OCI-LY3 (cell line): ENCODE data around the gene SVEP1.

ENCODE experiments used
- H2AFZ ChIP-seq: fragments of 200-600, 300-600 bp; shearing (Covaris generic); 2 replicates; pipeline ENCODE4 v1.6.0; 2014; ENCODE audit warnings: antibody characterized with exemption, low read depth, low read length
- H3K27ac ChIP-seq: fragments of 200-600, 300-600 bp; sonication (generic); 2 replicates; pipeline ENCODE4 v1.5.1; 2014; ENCODE audit warnings: mild to moderate bottlenecking, low read length, moderate library complexity, mixed read lengths
- H3K27me3 ChIP-seq: fragments of 200-600, 300-600 bp; sonication (generic); 2 replicates; pipeline ENCODE4 v1.6.1; 2014; ENCODE audit warnings: low read depth, low read length, mixed read lengths
- H3K36me3 ChIP-seq: fragments of 200-600, 300-600 bp; sonication (generic); replicated peaks from 2 replicates; pipeline ENCODE3; 2014; ENCODE audit warnings: low read depth, low read length, mixed read lengths
- H3K4me1 ChIP-seq: fragments of 300-600, 200-600 bp; sonication (generic); 2 replicates; pipeline ENCODE4 v1.6.1; 2014; ENCODE audit warnings: low read length, mixed read lengths
- H3K4me2 ChIP-seq: fragments of 200-600, 300-600 bp; sonication (generic); 2 replicates; pipeline ENCODE4 v1.6.1; 2014; ENCODE audit warnings: low read length, mixed read lengths
- H3K4me3 ChIP-seq: fragments of 300-600, 200-600 bp; sonication (generic); 2 replicates; pipeline ENCODE4 v1.5.1; 2014; ENCODE audit warnings: antibody characterized with exemption, mild to moderate bottlenecking, low read length, moderate library complexity
- H3K79me2 ChIP-seq: fragments of 300-600, 200-600 bp; shearing (Covaris generic); 2 replicates; pipeline ENCODE4 v1.6.1; 2014; ENCODE audit warnings: mild to moderate bottlenecking, low read length, mixed read lengths
- H3K9ac ChIP-seq: fragments of 300-600, 200-600 bp; shearing (Covaris generic); 2 replicates; pipeline ENCODE4 v1.6.0; 2014; ENCODE audit warnings: mild to moderate bottlenecking, low read length, moderate library complexity
- H3K9me3 ChIP-seq: fragments of 200-600, 300-600 bp; shearing (Covaris generic); 2 replicates; pipeline ENCODE4 v1.6.1; 2014; ENCODE audit warnings: low read length, mixed read lengths; ENCODE audit not compliant: insufficient read depth
- H4K20me1 ChIP-seq: fragments of 200-600, 300-600 bp; sonication (generic); 2 replicates; pipeline ENCODE4 v1.6.1; 2016; ENCODE audit warnings: low read length, mixed read lengths; ENCODE audit not compliant: insufficient read depth
- EZH2phosphoT487 ChIP-seq: fragments of 200-600 bp; shearing (Covaris generic); IDR thresholded peaks from 2 replicates; pipeline ENCODE4 v1.6.1; 2018; ENCODE audit warnings: antibody characterized with exemption, mixed run types, low read depth
- TF ChIP-seq, protein P1 (sequence below): fragments of 200-600, 300-600 bp; sonication (generic); IDR thresholded peaks from 2 replicates; pipeline ENCODE4 v1.5.1; 2014; ENCODE audit warnings: antibody characterized with exemption, low read length, low read depth

The SVEP1 gene

GRCh38 chr9:110443146-110443865, 136.2 kb downstream of the SVEP1 start:
- TF ChIP-seq EZH2phosphoT487: no peak
- TF ChIP-seq, protein P1, sequence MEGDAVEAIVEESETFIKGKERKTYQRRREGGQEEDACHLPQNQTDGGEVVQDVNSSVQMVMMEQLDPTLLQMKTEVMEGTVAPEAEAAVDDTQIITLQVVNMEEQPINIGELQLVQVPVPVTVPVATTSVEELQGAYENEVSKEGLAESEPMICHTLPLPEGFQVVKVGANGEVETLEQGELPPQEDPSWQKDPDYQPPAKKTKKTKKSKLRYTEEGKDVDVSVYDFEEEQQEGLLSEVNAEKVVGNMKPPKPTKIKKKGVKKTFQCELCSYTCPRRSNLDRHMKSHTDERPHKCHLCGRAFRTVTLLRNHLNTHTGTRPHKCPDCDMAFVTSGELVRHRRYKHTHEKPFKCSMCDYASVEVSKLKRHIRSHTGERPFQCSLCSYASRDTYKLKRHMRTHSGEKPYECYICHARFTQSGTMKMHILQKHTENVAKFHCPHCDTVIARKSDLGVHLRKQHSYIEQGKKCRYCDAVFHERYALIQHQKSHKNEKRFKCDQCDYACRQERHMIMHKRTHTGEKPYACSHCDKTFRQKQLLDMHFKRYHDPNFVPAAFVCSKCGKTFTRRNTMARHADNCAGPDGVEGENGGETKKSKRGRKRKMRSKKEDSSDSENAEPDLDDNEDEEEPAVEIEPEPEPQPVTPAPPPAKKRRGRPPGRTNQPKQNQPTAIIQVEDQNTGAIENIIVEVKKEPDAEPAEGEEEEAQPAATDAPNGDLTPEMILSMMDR: no peak
- H3K27me3 ChIP-seq: no peaks in the 10 kb centered on the region
- H3K36me3 ChIP-seq: no peaks in the 10 kb centered on the region
- no peaks in the 10 kb centered on the region for H3K4me1 ChIP-seq
- H3K9me3 ChIP-seq: peaks cover 3% of the 10 kb centered on the region; the same call in 1 of the 2 replicates
- no peak overlapping the region for H2AFZ ChIP-seq
- no peaks in the 10 kb centered on the region for H3K79me2 ChIP-seq
- H3K4me3 ChIP-seq: no peak overlapping the region
- H3K4me2 ChIP-seq: no peak overlapping the region
- no peak overlapping the region for H3K27ac ChIP-seq
- no peak overlapping the region for H3K9ac ChIP-seq
- no peaks in the 10 kb centered on the region for H4K20me1 ChIP-seq

GRCh38 chr9:110440796-110441195, 138.7 kb downstream of the SVEP1 start:
- no peaks in the 10 kb centered on the region for H3K79me2 ChIP-seq
- no peaks in the 10 kb centered on the region for H3K36me3 ChIP-seq
- TF ChIP-seq EZH2phosphoT487: no peak
- TF ChIP-seq, protein P1: no peak
- H3K4me1 ChIP-seq: no peaks in the 10 kb centered on the region
- no peak overlapping the region for H2AFZ ChIP-seq
- H3K9me3 ChIP-seq: no peaks in the 10 kb centered on the region
- no peak overlapping the region for H3K4me2 ChIP-seq
- no peak overlapping the region for H3K4me3 ChIP-seq
- H3K9ac ChIP-seq: no peak overlapping the region
- no peak overlapping the region for H3K27ac ChIP-seq
- H4K20me1 ChIP-seq: no peaks in the 10 kb centered on the region
- no peaks in the 10 kb centered on the region for H3K27me3 ChIP-seq

DNA sequence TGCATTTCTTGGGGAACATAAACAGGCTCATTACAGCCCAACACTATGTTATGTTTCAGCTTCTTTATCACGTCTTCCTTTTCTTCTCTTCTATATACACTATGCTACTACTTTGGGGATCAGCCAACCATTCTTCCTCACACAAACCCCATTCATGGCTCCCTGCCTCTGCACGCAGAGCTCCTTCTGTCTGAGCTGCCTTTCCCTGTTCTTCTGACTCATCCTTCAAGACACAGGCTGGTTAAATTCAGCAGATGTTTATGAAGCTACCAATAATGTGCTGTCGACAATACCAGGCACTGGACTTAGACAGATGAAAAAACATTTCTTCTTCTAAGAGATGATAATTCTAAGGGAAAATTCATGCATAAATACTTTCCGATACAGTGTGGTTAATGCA, 139.4 kb downstream of the SVEP1 start:
- Histone ChIP-seq H3K9me3 (no peaks in the 10 kb centered on the region), H3K4me1 (no peaks in the 10 kb centered on the region), H3K27me3 (no peaks in the 10 kb centered on the region), H3K4me3 (no peak overlapping the region), H3K9ac (no peak overlapping the region), H3K4me2 (no peak overlapping the region), H3K36me3 (no peaks in the 10 kb centered on the region), H4K20me1 (no peaks in the 10 kb centered on the region), H3K79me2 (no peaks in the 10 kb centered on the region), H2AFZ (no peak overlapping the region), H3K27ac (no peak overlapping the region)
- TF ChIP-seq, protein P1: no peak
- TF ChIP-seq EZH2phosphoT487: no peak

GRCh38 chr9:110432253-110432652, 147.3 kb downstream of the SVEP1 start:
- Histone ChIP-seq H3K79me2 (no peaks in the 10 kb centered on the region), H2AFZ (no peak overlapping the region), H3K4me3 (no peak overlapping the region), H3K9me3 (no peaks in the 10 kb centered on the region), H3K4me2 (no peak overlapping the region), H3K36me3 (no peaks in the 10 kb centered on the region), H3K27ac (no peak overlapping the region), H4K20me1 (no peaks in the 10 kb centered on the region), H3K9ac (no peak overlapping the region), H3K27me3 (no peaks in the 10 kb centered on the region), H3K4me1 (no peaks in the 10 kb centered on the region; the same call in 1 of the 2 replicates)
- TF ChIP-seq, protein P1: no peak
- TF ChIP-seq EZH2phosphoT487: no peak
